A673 (cell line): ENCODE data around the gene DEFB124. TPM values are rescaled to one million over a fixed set of nuclear protein-coding genes. Genes with fewer than 3 reads are reported as not detected.
"Not testable (repeated sequence)": the region's sequence is repeated elsewhere in the genome, so short reads cannot be mapped to it uniquely, and the experiment has no call there.

Source experiments
- Bru-seq: library from RNA; stranded (reverse); fragments of 400-500 nt; gene quantifications from one replicate; lab custom pipeline; 2021; lab: Mats Ljungman, UMichigan
- BruChase-seq, 2 experiments: library from RNA; stranded (reverse); fragments of 400-500 nt; gene quantifications; one replicate each; lab custom pipeline; 2021; lab: Mats Ljungman, UMichigan
- BruUV-seq: library from RNA; stranded (reverse); fragments of 400-500 nt; replicated peaks from 2 replicates; lab custom pipeline; 2021; lab: Mats Ljungman, UMichigan
- CTCF ChIA-PET: fragments of 300-600 bp; sonication (Branson Sonifier 250); formaldehyde crosslinking; loops from one replicate; lab custom pipeline; 2022; ENCODE audit warnings: antibody characterized with exemption; lab: Charles Lee
- POLR2A ChIA-PET: fragments of 300-600 bp; sonication (Branson Sonifier 250); formaldehyde crosslinking; loops from one replicate; lab custom pipeline; 2022; ENCODE audit warnings: antibody characterized with exemption; ENCODE audit not compliant: low non-redundant PET; lab: Charles Lee
- DNase-seq: peaks from one replicate; pipeline ENCODE4 v3.0.0-alpha.2; 2015; ENCODE audit warnings: low spot score
- H3K27ac ChIP-seq: fragments of 200-600 bp; sonication (generic); 2 replicates; pipeline ENCODE4 v1.5.1; 2016; ENCODE audit warnings: mixed run types, low read depth, mild to moderate bottlenecking, mixed read lengths, antibody characterized with exemption, low read length; ENCODE audit not compliant: poor library complexity, severe bottlenecking
- H3K27me3 ChIP-seq: fragments of 200-600 bp; sonication (generic); replicated peaks from 2 replicates; pipeline ENCODE4 v1.6.1; 2017; ENCODE audit warnings: mixed run types, low read depth, mild to moderate bottlenecking, mixed read lengths, antibody characterized with exemption, low read length; ENCODE audit not compliant: insufficient read depth, poor library complexity
- H3K36me3 ChIP-seq: fragments of 200-600 bp; sonication (generic); 2 replicates; pipeline ENCODE4 v1.6.1; 2016; ENCODE audit warnings: mixed run types, mild to moderate bottlenecking, mixed read lengths, antibody characterized with exemption, low read length; ENCODE audit not compliant: insufficient read depth, poor library complexity, severe bottlenecking
- H3K4me1 ChIP-seq: fragments of 200-600 bp; sonication (generic); 2 replicates; pipeline ENCODE4 v1.6.1; 2017; ENCODE audit warnings: mixed run types, mild to moderate bottlenecking, mixed read lengths, antibody characterized with exemption, low read length; ENCODE audit not compliant: insufficient read depth, poor library complexity, severe bottlenecking
- H3K4me3 ChIP-seq: fragments of 200-600 bp; sonication (generic); 2 replicates; pipeline ENCODE4 v1.5.1; 2016; ENCODE audit warnings: low read depth, mixed run types, mild to moderate bottlenecking, mixed read lengths, low read length; ENCODE audit not compliant: poor library complexity, severe bottlenecking
- H3K9me3 ChIP-seq: fragments of 200-600 bp; sonication (generic); 2 replicates; pipeline ENCODE4 v1.6.1; 2016; ENCODE audit warnings: mixed run types, low read depth, mild to moderate bottlenecking, mixed read lengths, antibody characterized with exemption, low read length; ENCODE audit not compliant: poor library complexity, severe bottlenecking
- EZH2 ChIP-seq: fragments of 200-600 bp; sonication (generic); IDR thresholded peaks from 2 replicates; pipeline ENCODE4 v1.6.1; 2017; ENCODE audit warnings: borderline replicate concordance, low read depth, mild to moderate bottlenecking, mixed read lengths, antibody characterized with exemption, low read length; ENCODE audit not compliant: poor library complexity, severe bottlenecking
- intact Hi-C: fragments of 100-400 bp; cut with micrococcal nuclease; formaldehyde crosslinking; loops from one replicate; pipeline ENCODE4 v1.10.0; 2022; ENCODE audit not compliant: unreplicated experiment
- long read RNA-seq: library from polyadenylated mRNA; stranded (forward); transcript quantifications from one replicate; pipeline ENCODE4 v2.0.0, GENCODE V29; 2022
- total RNA-seq: library from RNA; stranded (reverse); gene quantifications from 2 replicates; pipeline ENCODE4 v1.2.3, GENCODE V29; 2021
- TF ChIP-seq, protein P1 (sequence below): fragments of 300-800, 200-600 bp; sonication (generic); conservative IDR thresholded peaks from 2 replicates; pipeline ENCODE4 v1.5.1; 2017; ENCODE audit warnings: low read depth, mild to moderate bottlenecking, antibody characterized with exemption, low read length, moderate library complexity, mixed read lengths

Gene DEFB124, protein sequence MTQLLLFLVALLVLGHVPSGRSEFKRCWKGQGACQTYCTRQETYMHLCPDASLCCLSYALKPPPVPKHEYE
- total RNA-seq (not detected in 2 replicates), Bru-seq, nascent RNA (not detected), BruChase-seq, experiment 1, labeled RNA remaining after a 2-hour chase (not detected), BruChase-seq, experiment 2, labeled RNA remaining after a 6-hour chase (percentile 9 among the genes with signal in this experiment)
- long read RNA-seq, result 0 reads

DNA sequence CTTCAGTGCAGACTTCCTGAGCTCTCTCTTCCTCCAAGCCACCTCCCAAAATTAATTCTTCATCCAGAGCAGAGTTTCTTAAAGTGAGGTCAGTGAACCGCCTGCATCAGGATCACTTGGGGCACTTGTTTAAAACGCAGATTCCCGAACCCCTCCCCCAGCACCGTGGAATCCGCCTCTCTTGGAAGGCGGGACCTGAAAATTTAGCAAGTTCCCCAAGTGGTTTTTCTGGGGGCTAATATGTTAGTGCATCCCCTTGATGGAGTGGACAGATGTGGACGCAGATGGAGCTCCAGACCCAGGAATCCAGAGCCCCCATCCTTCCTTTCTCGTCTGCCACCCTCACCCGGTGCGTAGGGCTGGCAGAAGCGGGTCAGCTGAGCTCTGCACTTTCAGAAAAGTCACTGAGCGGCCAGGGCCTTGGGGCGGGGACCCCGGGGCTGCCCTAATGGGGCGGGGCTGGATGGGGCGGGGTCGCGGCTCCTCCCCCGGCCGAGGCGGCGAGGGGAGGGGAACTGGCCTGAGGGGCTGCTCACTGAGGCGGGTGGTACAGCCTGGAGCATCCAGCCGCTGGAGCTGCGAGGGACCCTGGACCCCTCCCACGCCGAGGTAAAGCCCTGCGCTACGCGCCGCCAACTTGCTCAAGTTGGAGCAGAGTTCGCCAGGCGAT lies at the start of gene DEFB124, which contains the start of gene REM1:
DEFB124 (minus strand) TSS at position 370 of the 670 bp plus-strand sequence. CDS start 2,114 bp downstream, outside the sequence.
REM1 (plus strand) TSS at position 531 of the 670 bp plus-strand sequence. CDS start 1,158 bp downstream, outside the sequence.
- intact Hi-C loops, result no loop called here
- no peak within 1 kb of the TSS for H3K4me3 ChIP-seq
- peaks cover 36% of the 10 kb centered on the region for H3K27me3 ChIP-seq
- ChIA-PET CTCF (no interaction called here), POLR2A (no interaction called here)
- no peak for DNase-seq
- no peaks in the 10 kb centered on the region for H3K9me3 ChIP-seq
- TF ChIP-seq, protein P1, sequence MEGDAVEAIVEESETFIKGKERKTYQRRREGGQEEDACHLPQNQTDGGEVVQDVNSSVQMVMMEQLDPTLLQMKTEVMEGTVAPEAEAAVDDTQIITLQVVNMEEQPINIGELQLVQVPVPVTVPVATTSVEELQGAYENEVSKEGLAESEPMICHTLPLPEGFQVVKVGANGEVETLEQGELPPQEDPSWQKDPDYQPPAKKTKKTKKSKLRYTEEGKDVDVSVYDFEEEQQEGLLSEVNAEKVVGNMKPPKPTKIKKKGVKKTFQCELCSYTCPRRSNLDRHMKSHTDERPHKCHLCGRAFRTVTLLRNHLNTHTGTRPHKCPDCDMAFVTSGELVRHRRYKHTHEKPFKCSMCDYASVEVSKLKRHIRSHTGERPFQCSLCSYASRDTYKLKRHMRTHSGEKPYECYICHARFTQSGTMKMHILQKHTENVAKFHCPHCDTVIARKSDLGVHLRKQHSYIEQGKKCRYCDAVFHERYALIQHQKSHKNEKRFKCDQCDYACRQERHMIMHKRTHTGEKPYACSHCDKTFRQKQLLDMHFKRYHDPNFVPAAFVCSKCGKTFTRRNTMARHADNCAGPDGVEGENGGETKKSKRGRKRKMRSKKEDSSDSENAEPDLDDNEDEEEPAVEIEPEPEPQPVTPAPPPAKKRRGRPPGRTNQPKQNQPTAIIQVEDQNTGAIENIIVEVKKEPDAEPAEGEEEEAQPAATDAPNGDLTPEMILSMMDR, result no peak
- TF ChIP-seq EZH2, result no peak
- no peak within 1 kb of the TSS for H3K27ac ChIP-seq
- no TSS peak for BruUV-seq
- no peaks in the 10 kb centered on the region for H3K4me1 ChIP-seq
- no peaks in the 10 kb centered on the region for H3K36me3 ChIP-seq

DNA sequence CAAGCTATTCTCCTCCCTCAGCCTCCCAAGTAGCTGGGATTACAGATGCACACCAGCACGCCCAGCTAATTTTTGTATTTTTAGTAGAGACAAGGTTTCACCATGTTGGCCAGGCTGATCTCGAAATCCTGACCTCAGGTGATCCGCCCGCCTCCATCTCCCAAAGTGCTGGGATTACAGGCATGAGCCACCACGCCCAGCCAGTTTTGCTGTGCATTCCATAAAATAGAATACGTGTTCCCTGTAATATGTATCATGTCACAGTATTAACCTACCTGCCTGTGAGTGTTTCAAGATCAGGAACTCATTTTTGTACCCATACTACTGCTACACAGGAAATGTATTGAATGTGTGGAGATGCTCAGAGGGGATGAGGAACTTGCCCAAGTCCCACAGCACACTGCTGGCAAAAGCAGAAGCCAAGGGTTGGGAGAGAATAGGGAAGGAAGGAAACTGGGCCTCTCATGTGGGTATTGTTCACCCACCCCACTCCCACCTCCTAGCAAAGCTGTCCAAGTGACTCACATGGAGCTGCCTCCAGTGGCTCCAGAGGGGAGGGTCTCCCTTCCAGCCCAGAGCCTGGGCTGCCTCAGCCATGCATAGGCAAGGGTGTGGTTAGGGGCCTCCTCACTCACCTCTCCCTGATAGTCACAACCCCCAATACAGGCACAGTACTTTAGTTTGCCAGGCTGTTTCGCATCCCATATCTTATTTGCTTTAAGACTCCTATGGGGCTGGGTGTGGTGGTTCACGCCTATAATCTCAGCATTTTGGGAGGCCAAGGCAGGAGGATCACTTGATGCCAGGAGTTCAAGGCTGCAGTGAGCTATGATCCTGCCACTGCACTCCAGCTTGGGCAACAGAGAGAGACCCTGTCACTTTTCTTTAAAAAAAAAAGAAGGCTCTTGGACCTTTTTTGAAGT lies 48.7 kb upstream of the DEFB124 start:
- ChIA-PET POLR2A (interaction anchor here (0.5 to 0.7 kb wide), 2 partner anchors 39 to 63 kb away, joined by 5 to 13 read pairs; no protein-coding TSS in a partner anchor), CTCF (no interaction called here)
- H3K4me3 ChIP-seq, result no peak overlapping the region
- no peaks in the 10 kb centered on the region for H3K4me1 ChIP-seq
- H3K27ac ChIP-seq, result no peak overlapping the region
- DNase-seq, result no peak
- H3K36me3 ChIP-seq, result peaks cover 18% of the 10 kb centered on the region
- no TSS peak for BruUV-seq
- no peaks in the 10 kb centered on the region for H3K27me3 ChIP-seq
- H3K9me3 ChIP-seq, result no peaks in the 10 kb centered on the region
- intact Hi-C loops, result no loop called here
- TF ChIP-seq, protein P1, result no peak
- TF ChIP-seq EZH2, result no peak

DNA sequence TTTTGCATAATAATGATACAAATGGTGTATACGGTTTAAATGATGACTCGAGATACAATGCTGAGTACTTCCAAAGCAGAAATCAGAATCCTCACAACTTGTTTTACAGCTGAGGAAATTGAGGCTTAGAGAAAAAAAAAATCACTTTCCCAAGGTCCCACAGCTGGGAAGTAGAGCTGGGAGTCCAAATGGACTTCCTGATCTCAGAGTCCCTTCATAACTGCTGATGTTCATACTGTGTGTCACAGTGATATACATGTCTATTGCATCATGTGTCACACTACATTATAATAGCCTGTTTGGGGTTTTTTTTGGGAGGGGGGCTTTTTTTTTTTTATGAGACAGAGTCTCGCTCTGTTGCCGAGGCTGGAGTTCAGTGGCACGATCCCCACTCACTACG lies 47.8 kb upstream of the DEFB124 start:
- BruUV-seq, result no TSS peak
- H3K36me3 ChIP-seq, result peaks cover 9% of the 10 kb centered on the region

DNA sequence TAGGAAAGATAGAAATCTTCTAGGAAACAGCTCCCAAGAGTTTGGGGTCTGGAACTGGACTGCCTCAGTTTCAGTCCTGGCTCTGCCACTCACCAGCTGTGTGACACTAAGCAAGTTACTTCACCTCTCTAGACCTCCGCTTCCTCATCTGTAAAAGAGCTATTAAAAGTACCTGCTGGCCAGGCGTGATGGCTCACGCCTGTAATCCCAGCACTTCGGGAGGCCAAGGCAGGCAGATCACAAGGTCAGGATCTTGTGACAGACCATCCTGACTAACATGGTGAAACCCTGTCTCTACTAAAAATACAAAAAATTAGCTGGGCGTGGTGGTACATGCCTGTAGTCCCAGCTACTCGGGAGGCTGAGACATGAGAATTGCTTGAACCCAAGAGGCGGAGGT lies 46.3 kb upstream of the DEFB124 start:
- POLR2A ChIA-PET, intact Hi-C loops, H3K27me3 ChIP-seq, BruUV-seq, H3K4me3 ChIP-seq, H3K27ac ChIP-seq, DNase-seq, H3K36me3 ChIP-seq, H3K4me1 ChIP-seq, H3K9me3 ChIP-seq: not testable (repeated sequence)
- CTCF ChIA-PET, result interaction anchor here (1.1 kb wide), 1 partner anchor 41 kb away, joined by 4 read pairs; no protein-coding TSS in a partner anchor

More for the DNA sequence above, 47.8 kb upstream of the DEFB124 start:
- intact Hi-C loops, result no loop called here
- Histone ChIP-seq H3K9me3 (no peaks in the 10 kb centered on the region), H3K27ac (no peak overlapping the region), H3K27me3 (no peaks in the 10 kb centered on the region), H3K4me1 (no peaks in the 10 kb centered on the region), H3K4me3 (no peak overlapping the region)
- ChIA-PET CTCF (no interaction called here), POLR2A (no interaction called here)
- TF ChIP-seq EZH2, result no peak
- TF ChIP-seq, protein P1, result no peak
- DNase-seq, result no peak
